ENCODE data around the gene PATZ1.

Gene PATZ1

DNA sequence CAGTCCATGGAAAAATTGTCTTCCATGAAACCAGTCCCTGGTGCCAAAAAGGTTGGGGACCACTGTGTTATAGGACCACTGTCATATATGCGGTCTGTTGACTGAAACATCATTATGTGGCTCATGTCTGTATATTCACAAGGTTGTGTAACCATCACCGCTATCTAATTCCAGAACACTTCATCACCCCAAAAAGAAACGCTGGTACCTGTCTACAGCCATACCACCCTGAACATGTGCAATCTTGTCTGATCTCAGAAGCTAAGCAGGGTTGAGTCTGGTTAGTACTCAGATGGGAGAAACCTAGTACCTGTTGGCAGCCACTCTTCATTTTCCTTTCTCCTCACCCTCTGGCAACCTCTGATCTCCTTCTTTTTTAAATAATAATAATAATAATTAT lies 41.0 kb downstream of the PATZ1 start:
- DNase-seq, result no peak

DNA sequence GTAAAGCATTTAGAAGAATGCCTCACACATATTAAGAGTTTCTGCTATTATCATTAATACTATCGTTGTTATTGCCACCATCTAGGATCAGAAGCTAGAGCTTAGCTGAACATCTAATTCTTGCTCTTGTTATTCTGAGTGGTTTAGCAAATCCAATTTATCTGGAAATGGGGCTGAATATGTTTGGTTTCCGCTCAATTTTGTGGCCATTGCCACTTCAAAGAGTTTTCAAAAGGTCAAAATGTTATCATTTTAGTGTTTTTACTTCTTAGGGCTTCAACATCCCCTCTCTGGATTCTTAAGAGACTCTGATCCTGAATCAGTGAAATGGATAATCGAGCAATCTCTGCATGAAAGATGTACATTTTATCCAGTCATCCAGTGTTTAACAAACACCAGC lies 43.6 kb downstream of the PATZ1 start:
- no peak for DNase-seq

DNA sequence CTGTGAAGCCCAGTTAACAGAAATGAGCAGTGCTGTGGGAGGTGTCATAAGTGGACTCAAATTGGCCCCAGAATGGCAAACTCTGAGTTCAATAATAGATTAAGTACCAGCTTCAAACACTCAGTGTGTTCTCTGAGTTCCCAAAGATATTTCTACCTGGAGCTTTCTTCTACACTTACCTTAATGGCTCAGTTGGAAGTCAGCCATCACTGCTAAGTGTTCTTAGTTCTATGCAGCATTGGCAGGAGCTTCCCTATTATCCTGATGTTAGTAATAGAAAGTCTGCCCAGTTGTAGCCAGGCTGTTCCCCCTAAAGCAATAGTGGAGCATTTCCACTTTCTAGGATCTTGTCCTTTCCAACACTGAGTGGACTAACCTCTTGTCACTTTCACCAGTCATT lies 44.1 kb downstream of the PATZ1 start:
- DNase-seq, result no peak

DNA sequence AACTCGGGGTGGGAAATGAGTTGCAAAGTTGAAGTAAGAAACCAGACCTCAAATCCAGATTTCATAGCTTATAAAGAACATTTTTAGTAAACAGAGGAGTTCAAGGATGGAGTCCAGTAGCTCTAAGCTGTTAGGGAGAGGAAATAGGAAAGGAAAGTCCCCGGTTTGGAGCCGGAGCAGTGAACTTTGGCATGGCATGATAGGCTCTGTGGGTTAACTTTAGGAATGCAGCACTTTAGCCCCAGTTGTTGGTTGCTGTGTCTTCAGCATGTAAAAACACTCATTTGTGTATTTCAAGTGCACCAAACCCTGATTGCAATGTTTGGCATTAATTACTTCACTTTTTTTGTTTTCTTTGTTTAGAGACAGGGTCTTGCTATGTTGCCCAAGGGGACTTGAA lies 45.2 kb downstream of the PATZ1 start:
- DNase-seq, result no peak

DNA sequence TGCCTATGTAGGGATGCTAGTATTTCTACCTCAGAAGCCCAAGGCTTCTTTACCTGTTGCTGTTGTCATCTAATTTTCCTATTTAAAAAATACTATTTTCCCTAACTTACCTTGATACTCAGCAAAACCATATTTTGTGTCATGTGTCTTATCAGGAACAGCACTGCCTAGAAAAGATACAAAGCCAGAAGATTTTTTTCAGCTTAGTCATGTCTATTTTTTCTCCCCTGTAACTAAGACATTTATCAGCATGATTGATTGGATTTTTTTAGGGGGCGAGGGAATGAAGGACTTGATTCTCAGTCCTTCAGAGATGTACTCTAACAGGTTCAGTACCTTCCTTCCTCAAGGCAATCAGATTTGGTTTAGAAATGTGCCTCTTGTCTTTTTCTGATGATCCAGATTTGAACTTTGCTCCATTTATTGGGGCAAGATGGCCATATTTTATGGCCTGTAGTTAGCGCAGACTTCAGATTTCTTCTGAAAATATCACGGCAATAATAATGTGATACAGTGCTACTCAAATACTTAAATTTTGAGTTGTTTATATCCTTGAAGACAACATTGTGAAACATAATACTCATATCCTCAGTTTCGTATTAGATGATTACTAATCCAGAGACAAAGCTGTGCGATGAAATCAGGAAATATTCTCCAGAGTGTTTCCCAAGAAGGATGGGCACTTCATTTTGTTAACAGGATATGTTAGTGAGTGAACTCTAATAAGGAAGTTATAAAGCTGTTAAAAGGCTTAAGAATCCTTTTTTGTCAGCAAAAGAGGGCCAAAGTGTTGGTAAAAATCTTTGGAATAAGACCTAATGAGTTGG lies 50.1 kb downstream of the PATZ1 start:
- peak; percentile 20 for DNase-seq

DNA sequence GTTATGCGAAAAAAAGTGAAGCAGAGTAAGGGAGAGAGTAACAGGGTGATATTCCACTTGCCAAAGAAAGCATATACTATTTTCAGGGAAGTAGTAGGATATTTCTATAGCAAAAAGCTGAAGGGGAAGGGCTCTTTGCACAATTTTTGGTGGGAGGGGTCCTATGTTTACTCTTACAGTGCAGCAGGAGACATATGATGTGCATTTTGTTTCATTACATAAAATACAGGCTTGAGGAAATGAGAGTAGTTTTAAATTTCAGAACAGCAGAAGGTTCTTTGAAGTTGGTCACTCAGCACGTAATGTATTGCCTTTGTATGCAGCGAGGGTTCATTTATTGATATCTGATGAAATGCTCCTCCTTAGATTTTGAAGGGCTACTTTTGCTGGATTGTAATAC lies 50.8 kb downstream of the PATZ1 start:
- DNase-seq, result no peak

GRCh38 chr22:31292236-31292989 lies 53.7 kb downstream of the PATZ1 start, which contains the start of gene PIK3IP1:
TSS of gene PIK3IP1 (minus strand) at chr22:31292488. CDS start at chr22:31292344, 144 bp downstream.
- peak; percentile 75 for DNase-seq

GRCh38 chr22:31291481-31292235 lies 54.5 kb downstream of the PATZ1 start:
- peak; percentile 14 for DNase-seq

- peak; percentile 80 for DNase-seq
Observed at GRCh38 chr22:31290494-31291471, 55.4 kb downstream of the PATZ1 start.

GRCh38 chr22:31289344-31289743 lies 56.8 kb downstream of the PATZ1 start:
- no peak for DNase-seq

DNA sequence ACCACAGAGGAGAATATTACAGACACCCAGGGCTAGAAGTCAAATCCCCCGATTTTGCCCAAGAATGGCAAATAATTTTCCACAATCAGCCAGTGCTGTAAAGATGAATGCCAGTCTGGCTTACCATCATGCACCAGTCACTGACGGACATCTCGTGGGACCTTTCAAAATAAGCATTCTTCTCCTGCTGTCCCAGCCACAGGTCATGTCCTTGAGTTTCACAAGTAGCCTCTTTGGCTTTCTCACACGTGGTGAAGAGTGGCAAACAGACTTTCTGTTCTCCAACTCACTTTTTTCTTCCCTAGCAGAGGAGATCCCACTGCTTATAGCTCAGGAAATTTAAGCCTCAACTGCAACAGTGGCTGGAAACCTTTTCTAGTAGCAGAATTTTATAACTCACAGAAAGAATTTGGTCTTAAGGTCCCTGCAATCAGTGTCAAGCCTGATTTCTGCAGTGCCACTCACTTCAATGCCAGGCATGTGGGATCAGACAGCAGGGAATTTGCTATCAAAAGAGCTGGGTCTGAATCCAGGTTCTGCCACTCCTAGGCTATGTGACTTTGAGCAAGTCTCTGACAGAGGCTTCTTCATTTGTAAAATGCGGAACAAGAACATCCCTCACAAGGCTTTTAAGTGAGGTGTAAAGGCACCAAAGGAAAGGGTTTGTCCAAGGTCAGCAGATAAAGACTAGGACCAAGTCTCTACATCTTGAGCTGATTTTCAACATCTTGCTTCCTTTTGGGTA lies 57.5 kb downstream of the PATZ1 start:
- no peak for DNase-seq

- DNase-seq, result no peak
Observed at GRCh38 chr22:31287818-31288495, 58.2 kb downstream of the PATZ1 start.

GRCh38 chr22:31286360-31287255 lies 59.5 kb downstream of the PATZ1 start:
- no peak for DNase-seq

DNA sequence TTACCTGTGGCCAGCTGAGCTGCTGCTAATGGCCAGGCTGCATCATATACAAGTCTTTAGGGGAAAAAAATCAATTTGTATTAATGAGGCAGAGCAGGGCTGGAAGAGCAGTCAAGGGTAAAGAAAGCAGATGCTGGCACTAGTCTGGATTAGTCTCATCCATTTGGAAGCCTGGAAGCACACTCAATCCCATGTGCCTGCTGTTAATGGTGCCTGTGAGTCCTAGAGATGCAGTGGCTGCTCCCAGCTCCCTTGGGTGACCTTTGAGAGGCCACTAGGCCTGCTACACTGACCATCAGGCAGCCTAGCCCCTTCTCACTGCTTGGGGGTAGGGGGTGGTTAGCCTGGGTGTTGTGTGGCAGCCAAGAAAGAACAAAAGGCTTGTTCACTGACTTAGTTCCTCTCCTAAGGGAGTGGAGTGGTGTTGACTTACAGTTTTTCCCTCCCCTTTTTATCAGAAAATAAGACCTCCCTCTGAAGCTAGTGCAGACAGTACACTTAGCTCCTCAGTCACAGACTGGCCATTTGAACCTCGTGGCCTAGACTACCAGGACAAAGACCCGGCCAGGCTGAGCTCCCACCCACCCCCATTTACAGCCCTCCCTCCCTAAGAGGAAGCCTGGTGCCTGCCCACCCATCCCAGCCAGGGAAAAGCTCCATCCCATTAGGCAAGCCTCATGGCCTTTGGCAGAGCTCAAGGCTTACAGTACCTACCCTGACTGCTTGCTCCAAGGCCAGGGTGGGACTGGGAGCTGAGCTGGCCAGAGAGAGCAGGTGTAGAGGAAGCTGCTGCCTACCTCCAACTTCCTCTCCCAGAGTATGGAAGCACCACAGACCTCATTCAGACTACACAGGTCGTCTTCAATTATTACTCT lies 61.6 kb downstream of the PATZ1 start:
- no peak for DNase-seq

DNA sequence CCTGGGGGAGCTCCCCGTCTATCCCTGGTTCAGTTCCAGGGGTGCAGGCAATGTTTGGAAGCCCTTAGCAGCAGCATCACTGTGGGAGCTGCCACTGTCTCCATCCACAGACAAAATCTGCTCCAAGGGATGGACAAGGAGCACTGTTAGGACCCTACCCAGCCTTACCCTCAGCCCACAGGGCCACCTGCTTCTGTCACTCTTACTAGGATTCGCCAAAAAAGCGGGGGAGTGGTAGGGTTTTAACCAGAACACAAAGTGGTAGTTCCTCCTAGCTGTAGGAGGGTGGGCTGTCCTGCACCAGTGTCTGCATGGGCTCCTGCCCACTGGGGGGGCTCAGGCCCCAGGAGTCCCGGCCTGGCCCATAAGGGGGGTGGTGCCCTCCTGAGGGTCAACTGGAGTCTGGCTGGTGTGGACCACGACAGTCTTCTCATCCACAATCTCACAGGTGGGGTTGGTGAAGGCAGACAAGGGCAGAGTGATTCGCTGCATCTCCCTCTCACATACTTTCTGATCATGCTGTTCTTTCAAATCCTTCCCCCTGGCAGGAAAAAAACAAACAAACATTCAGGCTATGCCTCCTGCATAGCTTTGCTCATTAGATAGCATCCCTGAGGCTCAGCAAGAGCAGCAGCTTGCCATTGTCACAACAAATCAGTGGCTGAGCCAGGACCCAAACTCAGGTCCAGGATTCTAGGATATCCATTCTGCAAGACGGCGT lies 63.2 kb downstream of the PATZ1 start:
- DNase-seq, result no peak

- no peak for DNase-seq
Observed at GRCh38 chr22:31281733-31282132, 64.4 kb downstream of the PATZ1 start.

DNA sequence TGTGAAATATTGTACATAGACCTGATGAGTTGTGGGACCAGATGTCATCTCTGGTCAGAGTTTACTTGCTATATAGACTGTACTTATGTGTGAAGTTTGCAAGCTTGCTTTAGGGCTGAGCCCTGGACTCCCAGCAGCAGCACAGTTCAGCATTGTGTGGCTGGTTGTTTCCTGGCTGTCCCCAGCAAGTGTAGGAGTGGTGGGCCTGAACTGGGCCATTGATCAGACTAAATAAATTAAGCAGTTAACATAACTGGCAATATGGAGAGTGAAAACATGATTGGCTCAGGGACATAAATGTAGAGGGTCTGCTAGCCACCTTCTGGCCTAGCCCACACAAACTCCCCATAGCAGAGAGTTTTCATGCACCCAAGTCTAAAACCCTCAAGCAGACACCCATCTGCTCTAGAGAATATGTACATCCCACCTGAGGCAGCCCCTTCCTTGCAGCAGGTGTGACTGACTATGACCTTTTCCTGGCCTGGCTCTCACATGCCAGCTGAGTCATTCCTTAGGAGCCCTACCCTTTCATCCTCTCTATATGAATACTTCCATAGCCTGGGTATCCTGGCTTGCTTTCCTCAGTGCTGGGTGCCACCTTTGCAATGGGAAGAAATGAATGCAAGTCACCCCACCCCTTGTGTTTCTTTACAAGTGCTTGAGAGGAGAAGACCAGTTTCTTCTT lies 66.2 kb downstream of the PATZ1 start:
- DNase-seq, result no peak

GRCh38 chr22:31279327-31279669 lies 66.8 kb downstream of the PATZ1 start:
- DNase-seq, result no peak

Measured in fibroblast of upper back skin (primary cell).